8988T (cell line): ENCODE measurements around the gene KCNQ2.

ENCODE experiments used
- DNase-seq: peaks from one replicate; pipeline ENCODE4 v3.0.0; 2011

The KCNQ2 gene

DNA sequence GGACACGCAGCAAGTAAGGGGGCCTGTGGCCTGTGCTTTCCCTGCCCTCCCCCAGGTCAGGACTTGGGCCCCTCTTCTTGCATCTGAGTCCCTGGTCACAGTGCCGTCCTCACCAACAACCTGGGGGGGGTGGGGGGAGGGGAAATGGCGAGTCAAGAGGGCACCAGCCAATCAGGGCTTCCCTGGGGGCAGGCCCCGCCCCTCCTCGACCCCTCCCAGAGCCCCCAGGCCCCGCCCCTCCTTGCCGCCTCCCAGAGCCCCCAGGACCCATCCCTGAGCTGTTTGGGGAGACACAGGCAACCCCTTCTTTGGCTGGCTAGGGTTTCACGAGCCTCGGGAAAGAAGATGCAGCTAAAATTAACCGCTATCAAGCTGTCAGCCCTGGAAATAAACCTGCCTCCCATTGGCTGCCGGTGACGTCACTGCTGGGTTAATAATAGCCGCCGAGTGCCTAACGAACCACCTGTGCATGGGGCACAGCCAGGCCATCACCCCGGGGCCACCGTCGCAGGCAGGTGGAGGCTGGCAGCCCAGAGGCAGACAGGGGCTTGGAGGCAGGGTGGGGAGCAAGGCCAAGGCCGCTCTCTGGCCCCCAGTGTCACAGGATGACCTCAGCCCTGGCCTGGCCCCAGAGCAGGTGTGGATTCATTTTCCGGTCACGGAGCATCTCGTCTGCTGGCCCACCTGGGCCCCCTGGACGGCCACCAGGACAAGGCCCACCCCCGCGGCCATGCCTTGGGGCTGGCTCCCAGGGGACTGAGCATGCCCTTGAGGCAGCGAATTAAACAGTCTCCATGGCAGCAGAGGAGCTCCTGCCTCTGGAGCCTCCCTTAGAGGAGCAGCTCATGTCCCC, 29.6 kb upstream of the KCNQ2 start:
- no peak for DNase-seq

DNA sequence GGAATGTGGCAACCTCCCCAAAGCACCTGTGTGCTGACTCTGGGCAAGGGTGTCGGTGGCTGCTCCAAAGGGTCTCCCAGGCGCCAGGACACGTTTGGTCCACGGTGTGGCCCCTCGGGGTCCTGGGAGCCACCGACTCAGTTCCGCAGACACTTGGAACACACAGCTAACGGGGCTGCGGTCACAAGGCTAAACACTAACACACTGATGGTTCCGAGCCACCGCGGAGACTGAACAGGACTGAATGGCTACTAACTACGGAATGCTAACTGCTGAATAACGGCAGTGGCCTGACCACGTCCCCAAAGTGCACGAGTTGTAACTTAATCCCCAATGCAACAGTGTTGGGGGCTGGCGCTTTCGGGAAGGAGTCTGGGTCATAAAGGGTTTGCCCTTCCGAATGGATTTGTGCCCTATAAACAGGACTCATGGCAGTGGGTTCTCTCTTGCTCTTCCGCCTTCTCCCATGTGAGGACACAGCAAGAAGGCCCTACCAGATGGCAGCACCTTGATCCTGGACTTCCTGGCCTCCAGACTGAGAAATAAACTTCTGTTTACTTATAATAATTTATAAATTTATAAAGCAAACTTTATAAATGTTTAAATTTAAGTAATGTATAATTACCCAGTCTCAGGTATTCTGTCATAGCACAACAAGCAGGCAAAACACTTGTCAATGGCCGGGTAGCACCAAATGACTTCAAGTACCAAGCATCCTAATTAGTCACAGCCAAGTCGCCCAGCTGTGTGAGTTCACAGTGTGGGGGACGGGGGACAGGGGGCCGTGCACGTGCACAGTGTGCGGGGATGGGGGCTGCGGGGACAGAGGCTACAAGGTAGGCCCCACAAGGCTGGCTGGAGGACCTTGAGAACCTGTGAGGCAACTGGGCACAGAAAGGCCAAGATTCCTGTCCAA, 28.7 kb upstream of the KCNQ2 start:
- DNase-seq, result no peak

DNA sequence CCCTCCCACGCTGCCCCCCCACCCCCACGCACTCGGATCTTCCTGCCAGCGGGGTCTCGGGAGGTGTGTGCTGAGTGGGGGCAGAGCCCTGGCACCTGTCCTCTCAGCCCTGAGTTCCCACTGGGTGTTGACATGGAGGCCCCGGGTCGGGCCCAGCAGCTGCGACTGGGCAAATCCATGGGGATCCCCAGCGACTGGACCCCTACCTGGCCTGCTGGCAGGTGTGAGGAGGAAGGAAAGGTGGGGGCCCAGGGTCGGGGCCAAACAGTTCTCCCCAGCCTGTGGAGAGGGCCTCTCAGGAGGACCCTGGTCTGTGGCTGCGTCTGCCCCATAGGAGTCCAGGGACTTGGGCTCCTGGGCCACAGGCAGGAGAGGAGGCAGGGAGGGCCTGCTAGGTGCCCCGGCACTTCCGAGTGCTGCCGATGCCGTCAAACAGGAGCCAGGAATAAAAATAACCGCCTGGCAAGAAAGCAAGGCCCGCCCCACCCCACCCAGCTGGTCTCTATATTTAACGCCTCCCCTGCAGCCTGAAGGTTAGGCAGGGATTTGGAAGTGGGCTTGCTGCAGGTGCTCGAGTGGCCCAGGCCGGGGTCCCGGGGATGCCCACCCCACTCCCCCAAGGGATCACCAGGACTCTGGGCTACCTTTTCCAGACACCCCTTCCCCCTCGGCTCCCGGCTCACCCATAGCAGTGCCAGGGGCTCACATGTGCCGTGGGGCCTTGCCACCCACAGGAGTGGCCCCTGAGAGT, 27.9 kb upstream of the KCNQ2 start:
- DNase-seq, result no peak

DNA sequence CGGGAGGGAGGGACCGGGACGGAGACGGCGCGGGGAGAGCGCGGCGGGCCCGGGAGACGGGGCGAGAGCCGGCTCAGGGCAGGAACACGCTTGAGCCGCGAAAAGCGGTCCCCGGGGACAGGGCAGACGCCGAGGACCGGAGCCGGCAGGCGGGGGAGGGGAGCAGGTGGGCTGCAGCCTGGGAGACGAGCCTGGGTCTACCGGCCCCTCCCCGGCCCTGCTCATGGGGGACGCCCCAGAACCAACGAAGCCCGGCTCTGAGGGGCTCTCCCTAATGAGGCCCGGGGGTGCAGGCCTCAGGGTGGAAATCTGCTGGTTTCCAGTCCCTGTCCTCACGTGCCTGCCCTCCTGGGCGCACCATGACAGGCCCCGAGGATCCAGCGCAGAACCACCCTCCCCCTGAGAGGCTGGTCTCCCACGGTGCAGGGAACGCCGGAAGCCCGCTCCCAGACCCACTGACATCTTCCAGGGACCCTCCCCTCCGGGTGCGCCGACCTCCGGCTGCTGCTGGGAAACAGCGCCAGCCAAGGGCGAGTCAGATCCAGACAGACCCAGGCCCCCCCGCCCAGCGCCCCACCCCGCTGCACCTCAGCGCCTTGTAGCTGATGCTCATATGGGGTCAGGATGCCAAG, 27.0 kb upstream of the KCNQ2 start:
- DNase-seq, result no peak

DNA sequence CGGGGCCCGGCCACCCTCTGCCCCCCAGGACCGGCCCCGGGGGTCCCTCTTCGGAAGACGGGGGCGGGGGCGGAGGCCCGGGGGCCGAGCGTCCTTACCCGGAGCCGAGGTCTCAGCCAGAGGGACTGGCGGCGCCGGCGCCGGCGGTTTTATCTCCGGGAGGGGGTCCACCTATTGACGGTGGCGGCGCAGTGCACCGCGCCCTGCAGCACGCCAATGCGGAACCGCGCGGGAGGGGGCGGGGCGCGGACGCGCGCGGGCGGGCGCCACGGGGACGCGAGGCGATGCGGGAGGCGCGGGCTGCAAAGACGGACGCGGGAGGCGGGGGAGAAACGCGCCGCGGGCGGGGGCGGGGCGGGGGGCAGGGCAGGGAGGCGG, 26.5 kb upstream of the KCNQ2 start, which contains the start of gene EEF1A2:
EEF1A2 (minus strand) TSS at position 124 of the 378 bp plus-strand sequence. CDS start 1,320 bp downstream, outside the sequence.
- DNase-seq, result peak; percentile 93

DNA sequence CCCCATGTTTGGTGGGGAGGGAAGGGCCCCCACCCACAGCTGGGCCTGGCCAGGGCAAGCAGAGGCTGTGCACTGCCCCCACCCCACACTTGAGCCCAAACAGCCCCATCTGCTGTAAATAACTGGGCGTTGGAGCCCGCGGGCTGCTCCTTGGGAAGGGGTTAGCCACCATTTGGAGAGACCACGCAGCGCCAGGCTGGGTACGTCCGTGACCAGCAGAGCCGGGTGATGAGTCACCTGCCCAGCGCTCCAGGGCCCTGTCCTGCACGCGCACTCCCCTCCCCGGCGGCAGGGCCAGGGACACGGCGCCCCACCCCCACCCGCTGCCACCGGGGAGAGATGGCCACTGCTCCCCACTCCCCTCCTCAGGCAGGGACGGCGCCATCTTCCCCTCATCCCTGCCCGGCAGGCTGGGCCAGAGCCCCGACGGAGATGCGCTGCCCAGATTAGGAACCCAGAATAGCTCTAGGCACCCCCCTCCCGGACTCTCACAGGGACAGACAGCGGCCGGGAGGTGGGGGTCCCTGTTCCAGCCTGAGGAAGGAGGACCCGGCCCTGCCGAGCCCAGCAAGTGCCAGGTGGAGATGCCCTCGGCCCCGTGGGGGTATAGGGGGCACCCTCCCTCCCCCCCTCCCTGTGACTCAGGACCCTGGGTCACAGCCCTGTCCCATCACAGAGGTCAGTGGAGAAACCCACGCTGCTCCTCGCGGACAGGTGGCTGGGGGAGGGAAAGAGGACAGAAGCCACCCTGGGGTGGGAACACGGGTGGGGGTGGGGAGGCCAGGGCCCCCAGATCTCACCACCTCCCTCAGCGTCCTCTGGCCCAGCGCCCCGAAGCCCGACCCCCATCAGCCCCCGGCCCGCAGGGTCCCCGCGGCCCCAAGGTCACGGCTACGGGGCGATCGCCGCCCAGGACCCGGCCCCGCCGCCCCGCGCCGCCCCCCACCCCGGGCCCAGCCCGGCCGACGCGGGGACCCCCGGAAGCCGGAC, 25.8 kb upstream of the KCNQ2 start:
- no peak for DNase-seq

DNA sequence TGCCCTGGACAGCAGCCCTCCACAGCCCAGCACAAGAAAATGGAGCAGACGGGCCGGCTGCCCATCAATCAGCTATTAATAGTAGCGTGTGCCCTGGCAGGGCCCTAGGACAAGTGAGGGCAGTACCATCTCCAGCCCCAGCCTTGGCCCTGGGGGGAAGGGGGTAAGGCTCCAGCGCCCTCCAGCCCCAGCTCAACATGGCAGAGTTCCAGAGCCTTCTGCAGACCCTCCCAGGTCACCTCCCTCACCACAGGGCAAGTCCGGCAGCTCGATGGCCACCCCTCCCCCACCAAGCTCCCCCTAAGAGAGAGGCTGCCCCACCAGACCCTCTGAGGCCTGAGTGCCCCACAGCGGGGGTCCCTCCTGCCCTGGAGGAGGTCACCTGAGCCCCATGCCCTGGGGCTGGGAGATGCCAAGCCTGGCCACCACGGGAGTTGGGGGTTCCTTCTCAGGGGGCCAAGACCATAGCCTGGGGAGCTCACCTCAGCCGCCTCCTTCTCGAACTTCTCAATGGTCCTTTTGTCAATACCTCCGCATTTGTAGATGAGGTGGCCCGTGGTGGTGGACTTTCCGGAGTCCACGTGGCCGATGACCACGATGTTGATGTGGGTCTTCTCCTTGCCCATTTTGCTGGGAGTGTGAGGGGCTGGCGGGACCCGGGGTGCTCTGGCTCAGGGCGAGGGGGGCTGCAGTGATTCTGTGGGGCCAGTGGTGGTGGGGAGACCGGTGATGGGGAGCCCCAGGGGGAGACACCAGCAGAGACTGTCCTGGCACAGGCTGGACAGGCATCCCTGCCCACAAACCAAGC, 24.9 kb upstream of the KCNQ2 start:
- DNase-seq, result no peak

DNA sequence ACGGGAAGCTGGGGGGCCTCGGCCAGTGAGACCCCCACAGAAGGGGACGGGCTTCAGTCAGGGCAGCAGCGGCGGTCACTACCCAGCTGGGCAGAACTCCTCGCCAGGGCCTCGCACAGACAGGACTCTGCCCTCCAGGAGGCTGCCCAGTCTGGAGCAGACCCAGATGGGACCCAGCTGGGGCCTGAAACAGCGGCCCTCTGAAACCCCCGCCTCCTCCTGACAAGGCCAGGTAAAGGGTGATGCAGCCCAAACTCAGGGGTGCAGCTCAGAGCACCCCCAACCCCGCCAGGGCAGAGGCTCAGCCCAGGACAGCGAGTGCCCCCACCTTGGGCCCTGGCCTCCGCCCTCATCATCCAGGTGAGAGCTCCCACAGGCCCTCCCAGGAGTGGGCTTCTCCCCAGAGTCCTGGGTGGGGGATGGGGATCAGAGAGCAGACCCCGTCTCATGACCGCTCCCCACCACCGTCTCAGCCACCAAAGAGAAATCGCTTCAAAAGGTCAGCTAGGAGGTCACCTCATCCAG, 24.2 kb upstream of the KCNQ2 start:
- DNase-seq, result no peak

DNA sequence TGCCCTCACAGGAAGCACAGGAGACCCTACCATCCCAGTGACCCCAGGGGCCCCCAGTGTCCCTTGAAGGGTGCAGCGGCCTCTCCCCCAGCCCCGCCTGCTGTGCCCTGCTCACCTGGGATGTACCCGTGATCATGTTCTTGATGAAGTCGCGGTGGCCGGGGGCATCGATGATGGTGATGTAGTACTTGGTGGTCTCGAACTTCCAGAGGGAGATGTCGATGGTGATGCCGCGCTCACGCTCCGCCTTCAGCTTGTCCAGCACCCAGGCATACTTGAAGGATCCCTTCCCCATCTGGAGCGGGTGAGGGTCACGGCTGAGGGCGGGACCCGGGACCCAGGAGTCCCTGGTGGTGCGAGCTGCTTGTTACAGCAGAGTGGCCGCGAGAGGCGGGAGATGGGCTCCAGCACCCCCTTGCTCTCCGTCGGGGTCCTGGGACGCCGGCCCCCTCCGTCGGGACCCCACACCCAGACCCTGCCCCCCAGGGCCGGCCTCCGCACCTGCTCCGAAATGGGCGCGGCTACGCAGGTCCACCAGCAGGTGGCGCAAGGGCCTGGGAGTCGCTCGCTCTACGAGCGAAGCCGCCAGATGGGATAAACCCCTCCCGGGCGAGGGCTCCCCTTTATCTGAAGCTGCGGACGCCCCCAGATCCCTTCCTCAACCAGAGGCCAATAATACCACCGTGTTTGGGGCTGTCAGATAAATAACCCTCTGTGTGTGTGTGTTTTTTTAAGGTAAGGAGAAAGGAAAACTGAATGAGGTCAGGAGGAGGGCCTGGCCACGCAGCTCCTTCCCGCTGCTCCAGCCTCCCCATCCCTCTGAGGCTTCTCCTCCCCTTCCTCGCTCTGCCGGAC, 23.5 kb upstream of the KCNQ2 start:
- DNase-seq, result peak; percentile 96

DNA sequence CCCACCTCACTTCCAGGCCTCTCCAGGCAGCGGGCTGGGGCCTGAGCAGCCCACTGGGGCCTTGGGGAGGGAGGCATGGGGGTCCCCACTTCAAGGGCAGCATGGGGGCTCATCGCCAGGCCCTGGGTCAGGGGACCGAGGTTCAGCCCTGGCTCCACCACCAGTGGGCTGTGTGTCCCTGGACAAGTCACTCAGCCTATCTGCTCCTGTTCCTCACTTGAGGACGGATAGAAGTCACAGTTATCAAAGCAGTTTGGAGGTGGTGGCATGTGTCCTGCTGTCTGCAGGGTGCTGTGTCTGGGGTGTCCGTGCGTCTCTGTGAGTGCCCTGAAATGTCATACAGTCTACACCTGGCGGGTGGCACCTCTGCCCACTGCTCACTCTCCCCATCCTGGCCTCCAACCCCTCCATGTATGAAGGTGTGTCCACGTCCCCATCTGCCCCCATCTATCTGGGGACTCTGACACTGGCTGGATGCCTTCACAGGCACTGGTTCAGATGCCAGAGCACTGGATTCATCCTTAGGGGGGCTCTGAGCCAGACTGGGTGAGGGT, 22.8 kb upstream of the KCNQ2 start:
- DNase-seq, result no peak

DNA sequence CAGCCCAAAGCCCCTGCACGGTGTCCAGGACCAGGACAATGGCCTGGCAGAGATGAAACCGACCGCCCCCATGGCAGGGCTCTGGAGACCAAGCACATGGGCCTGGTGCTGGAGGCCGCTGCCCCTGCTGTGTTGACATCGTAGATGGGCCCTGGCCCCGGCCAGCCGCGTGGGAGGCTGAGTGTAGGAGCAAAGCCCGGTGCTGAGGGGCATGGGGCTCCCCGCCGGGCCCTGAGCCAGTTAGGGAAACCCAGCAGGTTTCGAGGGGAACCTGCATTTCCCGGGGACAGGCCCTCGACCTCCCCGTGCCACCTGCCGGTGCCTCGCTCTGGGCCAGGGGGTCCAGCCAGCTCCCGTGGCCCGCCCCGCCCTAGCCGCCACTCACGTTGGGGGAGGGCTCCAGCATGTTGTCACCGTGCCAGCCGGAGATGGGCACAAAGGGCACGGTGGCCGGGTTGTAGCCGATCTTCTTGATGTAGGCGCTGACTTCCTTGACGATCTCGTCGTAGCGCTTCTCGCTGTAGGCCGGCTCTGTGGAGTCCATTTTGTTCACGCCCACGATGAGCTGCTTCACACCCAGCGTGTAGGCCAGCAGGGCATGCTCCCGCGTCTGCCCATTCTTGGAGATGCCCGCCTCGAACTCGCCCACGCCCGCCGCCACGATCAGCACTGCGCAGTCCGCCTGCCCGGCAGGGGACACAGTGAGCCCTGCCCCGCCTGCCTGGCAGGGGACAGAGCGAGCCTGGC, 22.1 kb upstream of the KCNQ2 start:
- DNase-seq, result no peak

DNA sequence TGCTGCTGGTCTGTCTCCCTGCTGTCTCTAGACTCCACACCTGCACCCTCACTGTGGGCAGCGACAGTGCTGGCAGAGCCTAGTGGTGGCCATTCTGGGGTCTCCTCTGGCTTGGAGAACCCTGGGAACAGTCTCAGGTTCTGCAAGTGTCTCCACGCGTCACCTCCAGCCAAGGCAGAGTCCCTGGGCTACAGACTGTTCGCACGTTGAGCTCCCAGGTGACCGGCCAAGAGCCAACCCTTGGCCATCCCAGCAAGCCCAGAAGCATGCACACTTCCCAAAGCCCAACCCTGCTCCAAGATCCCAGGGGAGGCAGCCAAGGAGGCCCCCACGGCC, 21.6 kb upstream of the KCNQ2 start:
- no peak for DNase-seq

DNA sequence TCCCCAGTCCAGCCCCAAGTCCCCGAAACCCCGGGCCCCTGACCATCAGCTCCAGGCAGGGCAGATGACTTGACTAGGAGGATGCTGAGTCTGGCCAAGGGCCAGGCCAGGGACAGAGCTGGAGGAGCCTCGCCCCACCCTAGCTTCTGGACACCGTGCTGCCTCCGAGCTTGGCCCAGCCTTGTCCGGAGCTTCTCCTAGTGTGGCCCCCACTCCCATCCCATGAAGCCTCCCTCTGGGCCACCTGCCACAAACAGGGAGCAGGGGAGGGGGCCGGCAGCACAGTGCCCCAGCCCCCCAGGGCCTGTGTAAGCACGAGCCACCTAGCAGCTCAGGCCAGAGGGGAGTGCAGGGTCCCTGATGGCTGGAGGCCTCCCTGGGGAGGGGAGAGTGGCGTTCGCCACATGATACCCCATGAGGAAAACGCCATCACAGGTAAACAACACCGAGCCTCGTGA, 21.1 kb upstream of the KCNQ2 start:
- DNase-seq, result no peak

DNA sequence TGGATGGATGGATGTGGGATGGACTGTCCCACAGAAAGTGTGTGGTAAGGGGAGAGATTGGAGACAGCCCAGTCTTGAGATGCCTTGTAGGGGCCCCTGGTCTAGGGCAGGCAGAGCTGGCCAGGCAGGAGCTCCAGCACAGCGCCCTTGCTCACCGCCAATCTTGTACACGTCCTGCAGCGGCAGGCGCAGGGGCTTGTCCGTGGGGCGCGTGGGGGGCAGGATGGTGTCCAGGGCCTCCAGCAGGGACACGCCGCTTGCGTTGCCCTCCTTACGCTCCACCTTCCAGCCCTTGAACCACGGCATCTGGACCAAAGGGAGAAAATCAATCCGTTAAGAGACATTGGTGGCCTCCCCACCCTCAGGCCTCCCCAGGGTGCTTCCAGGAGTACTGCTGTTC, 20.5 kb upstream of the KCNQ2 start:
- DNase-seq, result no peak

DNA sequence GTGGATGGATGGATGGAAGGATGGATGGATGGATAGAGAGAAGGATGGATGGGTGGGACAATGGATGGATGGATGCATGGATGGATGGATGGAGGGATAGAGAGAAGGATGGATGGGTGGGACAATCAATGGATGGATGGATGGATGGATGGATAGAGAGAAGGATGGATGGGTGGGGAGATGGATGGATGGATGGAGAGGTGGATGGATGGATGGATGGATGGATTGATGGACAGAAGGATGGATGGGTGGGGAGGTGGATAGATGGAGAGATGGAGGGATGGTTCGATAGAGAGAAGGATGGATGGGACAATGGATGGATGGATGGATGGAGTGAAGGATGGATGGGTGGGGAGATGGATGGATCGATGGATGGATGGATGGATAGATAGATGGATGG, 20.1 kb upstream of the KCNQ2 start:
- no peak for DNase-seq

DNA sequence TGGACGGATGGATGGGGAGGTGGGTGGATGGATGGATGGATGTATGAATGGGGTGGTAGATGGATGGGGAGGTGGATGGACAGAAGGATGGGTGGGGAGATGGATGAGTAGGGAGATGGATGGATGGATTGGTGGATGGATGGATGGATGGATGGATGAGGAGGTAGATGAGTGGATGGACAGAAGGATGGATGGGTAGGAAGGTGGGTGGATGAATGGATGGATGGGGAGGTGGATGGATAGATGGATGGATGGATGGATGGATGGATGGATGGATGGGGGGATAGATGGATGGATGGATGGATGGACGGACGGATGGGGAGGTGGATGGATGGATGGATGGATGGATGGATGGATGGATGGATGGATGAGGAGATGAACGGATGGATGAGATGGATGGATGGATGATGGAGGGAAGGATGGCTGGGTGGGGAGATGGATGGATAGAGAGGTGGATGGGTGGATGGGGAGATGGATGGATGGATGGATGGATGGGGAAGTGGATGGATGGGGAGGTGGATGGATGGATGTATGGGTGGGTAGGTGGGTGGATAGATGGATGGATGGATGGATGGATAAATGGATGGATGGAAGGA, 19.3 kb upstream of the KCNQ2 start:
- no peak for DNase-seq

DNA sequence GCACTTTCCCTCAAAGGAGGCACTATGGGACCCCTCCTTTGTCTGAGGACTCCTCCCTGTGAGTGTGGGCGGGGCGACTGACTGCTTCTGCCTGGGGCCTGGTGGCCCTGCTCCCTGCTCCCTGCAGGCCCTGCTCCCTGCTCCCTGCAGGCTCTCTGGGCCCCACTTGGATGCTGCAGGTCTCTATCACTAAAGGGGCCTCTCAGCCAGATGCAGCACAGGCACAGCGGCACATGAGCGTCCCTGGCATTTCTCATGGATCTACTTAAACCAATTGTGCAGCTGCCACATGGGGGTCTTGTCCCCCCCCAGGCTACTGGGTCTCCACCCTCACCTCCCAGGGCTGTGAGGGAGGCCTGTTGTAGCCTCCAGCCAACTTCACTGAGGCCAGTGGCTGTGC, 18.6 kb upstream of the KCNQ2 start:
- no peak for DNase-seq

DNA sequence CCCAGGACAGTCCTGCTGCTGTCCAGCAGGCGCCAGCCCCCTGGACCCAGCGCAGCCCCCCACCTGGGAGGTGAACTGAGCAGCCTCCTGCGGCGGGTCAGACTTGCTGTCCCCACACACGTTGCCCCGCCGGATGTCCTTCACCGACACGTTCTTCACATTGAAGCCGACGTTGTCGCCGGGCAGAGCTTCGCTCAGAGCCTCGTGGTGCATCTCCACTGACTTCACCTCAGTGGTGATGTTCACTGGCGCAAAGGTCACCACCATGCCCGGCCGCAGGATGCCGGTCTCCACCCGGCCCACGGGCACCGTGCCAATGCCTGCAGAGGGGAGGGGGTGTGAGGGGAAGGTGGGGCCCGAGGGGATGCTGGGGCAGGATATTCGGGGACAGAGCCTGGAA, 18.0 kb upstream of the KCNQ2 start:
- DNase-seq, result no peak
